BE2C (cell line): Measurements from ENCODE around the gene MSRB3.
A peak's percentile ranks its signal among the peaks of the same experiment; 100 is the strongest.

Experiments
- DNase-seq: peaks from one replicate; pipeline ENCODE4 v3.0.0-alpha.2; 2020
- H3K27me3 ChIP-seq: fragments of 250-450 bp; sonication (Bioruptor Pico); 2 replicates; pipeline ENCODE4 v1.5.1; 2020; ENCODE audit warnings: mild to moderate bottlenecking
- H3K36me3 ChIP-seq: fragments of 250-450 bp; sonication (Bioruptor Pico); 2 replicates; pipeline ENCODE4 v1.5.1; 2020; ENCODE audit warnings: mild to moderate bottlenecking
- H3K4me1 ChIP-seq: fragments of 250-450 bp; sonication (Bioruptor Pico); 2 replicates; pipeline ENCODE4 v1.5.1; 2020
- H3K4me3 ChIP-seq: 2 replicates; pipeline ENCODE4 v1.5.1; 2011; ENCODE audit warnings: low read depth, low read length
- H3K9me3 ChIP-seq: fragments of 250-450 bp; sonication (Bioruptor Pico); 2 replicates; pipeline ENCODE4 v1.5.1; 2020
- CTCF ChIP-seq: IDR thresholded peaks from 2 replicates; pipeline ENCODE4 v1.5.1; 2012; ENCODE audit warnings: mild to moderate bottlenecking, low read depth, low read length

Gene MSRB3

GRCh38 chr12:65302891-65303290 lies 24.4 kb downstream of the MSRB3 start:
- H3K36me3 ChIP-seq, result no peaks in the 10 kb centered on the region
- H3K9me3 ChIP-seq, result no peaks in the 10 kb centered on the region
- H3K27me3 ChIP-seq, result peaks cover 16% of the 10 kb centered on the region
- no peak overlapping the region for H3K4me3 ChIP-seq
- TF ChIP-seq CTCF, result no peak
- DNase-seq, result no peak
- H3K4me1 ChIP-seq, result peaks cover 3% of the 10 kb centered on the region; the same call in 1 of the 2 replicates

- Histone ChIP-seq H3K4me3 (no peak overlapping the region), H3K27me3 (peaks cover 16% of the 10 kb centered on the region), H3K9me3 (no peaks in the 10 kb centered on the region), H3K4me1 (peaks cover 3% of the 10 kb centered on the region; the same call in 1 of the 2 replicates), H3K36me3 (no peaks in the 10 kb centered on the region)
- no peak for TF ChIP-seq CTCF
- DNase-seq, result no peak
Measured at GRCh38 chr12:65305346-65305950, 27.0 kb downstream of the MSRB3 start.

GRCh38 chr12:65306366-65307168 lies 28.1 kb downstream of the MSRB3 start:
- Histone ChIP-seq H3K4me1 (peaks cover 3% of the 10 kb centered on the region; the same call in 1 of the 2 replicates), H3K27me3 (peaks cover 16% of the 10 kb centered on the region), H3K36me3 (no peaks in the 10 kb centered on the region), H3K9me3 (no peaks in the 10 kb centered on the region), H3K4me3 (no peak overlapping the region)
- peak; percentile 75 for TF ChIP-seq CTCF
- peak; percentile 86 for DNase-seq

- peaks cover 3% of the 10 kb centered on the region; the same call in 1 of the 2 replicates for H3K4me1 ChIP-seq
- H3K4me3 ChIP-seq, result no peak overlapping the region
- H3K9me3 ChIP-seq, result no peaks in the 10 kb centered on the region
- DNase-seq, result no peak
- peaks cover 15% of the 10 kb centered on the region for H3K27me3 ChIP-seq
- TF ChIP-seq CTCF, result no peak
- no peaks in the 10 kb centered on the region for H3K36me3 ChIP-seq
Measured at GRCh38 chr12:65307169-65307501, 28.7 kb downstream of the MSRB3 start.

- H3K4me1 ChIP-seq, result peaks cover 3% of the 10 kb centered on the region; the same call in 1 of the 2 replicates
Measured at GRCh38 chr12:65308006-65308405, 29.5 kb downstream of the MSRB3 start.

More at GRCh38 chr12:65308006-65308405, 29.5 kb downstream of the MSRB3 start:
- H3K27me3 ChIP-seq, result peaks cover 6% of the 10 kb centered on the region
- no peaks in the 10 kb centered on the region for H3K36me3 ChIP-seq
- DNase-seq, result no peak
- no peaks in the 10 kb centered on the region for H3K9me3 ChIP-seq
- no peak for TF ChIP-seq CTCF
- no peak overlapping the region for H3K4me3 ChIP-seq
